Measurements from ENCODE around the gene DIP2C.

The DIP2C gene

GRCh38 chr10:508726-509125, 180.7 kb downstream of the DIP2C start:
- no peak overlapping the region for H3K9ac ChIP-seq (ENCODE audit: low read depth, low read length)
- no peaks in the 10 kb centered on the region for H3K36me3 ChIP-seq (ENCODE audit: insufficient read depth, low read length)
- no peaks in the 10 kb centered on the region for H3K27me3 ChIP-seq (ENCODE audit: control insufficient read depth, insufficient read depth, low read length)
- H3K9me3 ChIP-seq (replicated peaks; ENCODE audit: low read length), result no peaks in the 10 kb centered on the region
- H3K4me3 ChIP-seq (ENCODE audit: low read length), result no peak overlapping the region
- H3K4me1 ChIP-seq (ENCODE audit: control insufficient read depth, insufficient read depth, low read length), result peaks cover 10% of the 10 kb centered on the region
- H3K4me2 ChIP-seq (ENCODE audit: low read length), result no peak overlapping the region

GRCh38 chr10:507908-508444, 181.5 kb downstream of the DIP2C start:
- H3K9ac ChIP-seq (ENCODE audit: low read depth, low read length), result no peak overlapping the region
- peaks cover 10% of the 10 kb centered on the region for H3K4me1 ChIP-seq (ENCODE audit: control insufficient read depth, insufficient read depth, low read length)
- no peaks in the 10 kb centered on the region for H3K27me3 ChIP-seq (ENCODE audit: control insufficient read depth, insufficient read depth, low read length)
- H3K36me3 ChIP-seq (ENCODE audit: insufficient read depth, low read length), result no peaks in the 10 kb centered on the region
- H3K4me3 ChIP-seq (ENCODE audit: low read length), result no peak overlapping the region
- no peaks in the 10 kb centered on the region for H3K9me3 ChIP-seq (replicated peaks; ENCODE audit: low read length)
- H3K4me2 ChIP-seq (ENCODE audit: low read length), result no peak overlapping the region

- Histone ChIP-seq H3K4me2 (ENCODE audit: low read length) (no peak overlapping the region), H3K9me3 (replicated peaks; ENCODE audit: low read length) (no peaks in the 10 kb centered on the region), H3K4me3 (ENCODE audit: low read length) (no peak overlapping the region), H3K36me3 (ENCODE audit: insufficient read depth, low read length) (no peaks in the 10 kb centered on the region), H3K27me3 (ENCODE audit: control insufficient read depth, insufficient read depth, low read length) (no peaks in the 10 kb centered on the region), H3K4me1 (ENCODE audit: control insufficient read depth, insufficient read depth, low read length) (peaks cover 10% of the 10 kb centered on the region), H3K9ac (ENCODE audit: low read depth, low read length) (no peak overlapping the region)
Observed at GRCh38 chr10:507355-507699, 182.1 kb downstream of the DIP2C start.

GRCh38 chr10:506451-507354, 182.8 kb downstream of the DIP2C start:
- H3K4me3 ChIP-seq (ENCODE audit: low read length), result no peak overlapping the region
- H3K9me3 ChIP-seq (replicated peaks; ENCODE audit: low read length), result no peaks in the 10 kb centered on the region
- no peaks in the 10 kb centered on the region for H3K27me3 ChIP-seq (ENCODE audit: control insufficient read depth, insufficient read depth, low read length)
- peaks cover 10% of the 10 kb centered on the region for H3K4me1 ChIP-seq (ENCODE audit: control insufficient read depth, insufficient read depth, low read length)
- no peak overlapping the region for H3K4me2 ChIP-seq (ENCODE audit: low read length)
- no peak overlapping the region for H3K9ac ChIP-seq (ENCODE audit: low read depth, low read length)
- no peaks in the 10 kb centered on the region for H3K36me3 ChIP-seq (ENCODE audit: insufficient read depth, low read length)

GRCh38 chr10:505419-505818, 184.0 kb downstream of the DIP2C start:
- Histone ChIP-seq H3K9ac (ENCODE audit: low read depth, low read length) (no peak overlapping the region), H3K4me2 (ENCODE audit: low read length) (no peak overlapping the region), H3K4me3 (ENCODE audit: low read length) (no peak overlapping the region), H3K36me3 (ENCODE audit: insufficient read depth, low read length) (no peaks in the 10 kb centered on the region), H3K4me1 (ENCODE audit: control insufficient read depth, insufficient read depth, low read length) (peaks cover 6% of the 10 kb centered on the region), H3K9me3 (replicated peaks; ENCODE audit: low read length) (no peaks in the 10 kb centered on the region), H3K27me3 (ENCODE audit: control insufficient read depth, insufficient read depth, low read length) (no peaks in the 10 kb centered on the region)

- no peak overlapping the region for H3K9ac ChIP-seq (ENCODE audit: low read depth, low read length)
- no peaks in the 10 kb centered on the region for H3K36me3 ChIP-seq (ENCODE audit: insufficient read depth, low read length)
- H3K4me1 ChIP-seq (ENCODE audit: control insufficient read depth, insufficient read depth, low read length), result peaks cover 5% of the 10 kb centered on the region
- no peaks in the 10 kb centered on the region for H3K9me3 ChIP-seq (replicated peaks; ENCODE audit: low read length)
- no peak overlapping the region for H3K4me2 ChIP-seq (ENCODE audit: low read length)
- H3K27me3 ChIP-seq (ENCODE audit: control insufficient read depth, insufficient read depth, low read length), result no peaks in the 10 kb centered on the region
- H3K4me3 ChIP-seq (ENCODE audit: low read length), result no peak overlapping the region
Observed at GRCh38 chr10:504806-505205, 184.7 kb downstream of the DIP2C start.

GRCh38 chr10:504121-504611, 185.3 kb downstream of the DIP2C start:
- Histone ChIP-seq H3K9ac (ENCODE audit: low read depth, low read length) (no peak overlapping the region), H3K27me3 (ENCODE audit: control insufficient read depth, insufficient read depth, low read length) (no peaks in the 10 kb centered on the region), H3K9me3 (replicated peaks; ENCODE audit: low read length) (no peaks in the 10 kb centered on the region), H3K36me3 (ENCODE audit: insufficient read depth, low read length) (no peaks in the 10 kb centered on the region), H3K4me3 (ENCODE audit: low read length) (no peak overlapping the region), H3K4me1 (ENCODE audit: control insufficient read depth, insufficient read depth, low read length) (peaks cover 5% of the 10 kb centered on the region), H3K4me2 (ENCODE audit: low read length) (no peak overlapping the region)

GRCh38 chr10:501596-501995, 187.9 kb downstream of the DIP2C start:
- Histone ChIP-seq H3K4me2 (ENCODE audit: low read length) (no peak overlapping the region), H3K27me3 (ENCODE audit: control insufficient read depth, insufficient read depth, low read length) (no peaks in the 10 kb centered on the region), H3K4me1 (ENCODE audit: control insufficient read depth, insufficient read depth, low read length) (peaks cover 5% of the 10 kb centered on the region), H3K36me3 (ENCODE audit: insufficient read depth, low read length) (no peaks in the 10 kb centered on the region), H3K9ac (ENCODE audit: low read depth, low read length) (no peak overlapping the region), H3K9me3 (replicated peaks; ENCODE audit: low read length) (no peaks in the 10 kb centered on the region), H3K4me3 (ENCODE audit: low read length) (no peak overlapping the region)

GRCh38 chr10:500876-501275, 188.6 kb downstream of the DIP2C start:
- Histone ChIP-seq H3K9ac (ENCODE audit: low read depth, low read length) (no peak overlapping the region), H3K4me1 (ENCODE audit: control insufficient read depth, insufficient read depth, low read length) (peaks cover 5% of the 10 kb centered on the region), H3K27me3 (ENCODE audit: control insufficient read depth, insufficient read depth, low read length) (no peaks in the 10 kb centered on the region)

GRCh38 chr10:499991-500390, 189.5 kb downstream of the DIP2C start:
- Histone ChIP-seq H3K4me2 (ENCODE audit: low read length) (no peak overlapping the region), H3K9me3 (replicated peaks; ENCODE audit: low read length) (no peaks in the 10 kb centered on the region)

More at GRCh38 chr10:500876-501275, 188.6 kb downstream of the DIP2C start:
- Histone ChIP-seq H3K9me3 (replicated peaks; ENCODE audit: low read length) (no peaks in the 10 kb centered on the region), H3K4me3 (ENCODE audit: low read length) (no peak overlapping the region), H3K36me3 (ENCODE audit: insufficient read depth, low read length) (no peaks in the 10 kb centered on the region), H3K4me2 (ENCODE audit: low read length) (no peak overlapping the region)

GRCh38 chr10:498760-499435, 190.6 kb downstream of the DIP2C start:
- H3K4me3 ChIP-seq (ENCODE audit: low read length), result no peak overlapping the region
- H3K4me1 ChIP-seq (ENCODE audit: control insufficient read depth, insufficient read depth, low read length), result peaks cover 5% of the 10 kb centered on the region
- H3K4me2 ChIP-seq (ENCODE audit: low read length), result no peak overlapping the region
- no peaks in the 10 kb centered on the region for H3K27me3 ChIP-seq (ENCODE audit: control insufficient read depth, insufficient read depth, low read length)
- no peak overlapping the region for H3K9ac ChIP-seq (ENCODE audit: low read depth, low read length)
- H3K36me3 ChIP-seq (ENCODE audit: insufficient read depth, low read length), result no peaks in the 10 kb centered on the region
- H3K9me3 ChIP-seq (replicated peaks; ENCODE audit: low read length), result no peaks in the 10 kb centered on the region

More at GRCh38 chr10:499991-500390, 189.5 kb downstream of the DIP2C start:
- Histone ChIP-seq H3K9ac (ENCODE audit: low read depth, low read length) (no peak overlapping the region), H3K27me3 (ENCODE audit: control insufficient read depth, insufficient read depth, low read length) (no peaks in the 10 kb centered on the region), H3K4me1 (ENCODE audit: control insufficient read depth, insufficient read depth, low read length) (peaks cover 5% of the 10 kb centered on the region), H3K4me3 (ENCODE audit: low read length) (no peak overlapping the region), H3K36me3 (ENCODE audit: insufficient read depth, low read length) (no peaks in the 10 kb centered on the region)
